ENCODE data around the gene CEMIP. TPM values are rescaled to one million over a fixed set of nuclear protein-coding genes. Genes with fewer than 3 reads are reported as not detected.

Gene CEMIP
- total RNA-seq, 4 donors from 2014 or later = 5.4 to 9.2 (median 8.7) TPM

DNA sequence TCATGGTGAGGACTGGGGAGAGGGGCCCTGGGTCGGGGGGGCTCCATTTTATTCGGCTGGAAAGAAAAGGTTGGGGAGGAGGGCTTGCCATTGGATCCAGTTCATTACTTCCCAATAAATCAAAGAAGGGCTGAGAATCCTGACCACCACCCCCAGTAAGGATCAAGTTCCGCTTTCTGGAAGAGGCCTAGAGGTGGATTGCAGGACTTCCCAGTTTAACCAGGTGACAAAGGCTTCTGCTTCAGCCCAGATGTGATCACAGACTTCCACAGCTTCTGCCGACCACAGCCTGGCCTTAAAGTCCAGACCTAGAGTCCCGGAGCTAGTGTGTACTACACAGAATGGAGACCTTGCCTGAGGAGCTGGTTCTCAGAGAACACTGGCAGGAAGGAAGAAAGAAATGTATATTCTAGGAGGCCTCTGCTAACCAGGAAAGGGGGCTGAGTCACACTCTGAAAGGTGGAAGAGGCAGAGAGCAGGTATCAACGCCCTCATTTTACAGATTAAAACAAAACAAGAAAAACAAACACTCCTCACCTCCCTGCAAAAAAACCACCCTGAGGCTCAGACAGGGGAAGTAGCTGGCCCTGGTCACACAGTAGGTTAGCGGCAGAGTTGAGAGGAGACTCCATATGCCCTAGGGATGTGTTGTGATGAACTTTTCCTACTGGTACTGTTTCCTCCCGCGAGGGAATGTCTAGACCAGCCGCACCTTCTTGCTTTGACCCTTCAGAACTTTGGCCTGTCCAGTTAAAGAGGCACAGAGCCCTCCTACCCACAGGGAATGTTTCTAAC lies 1.1 kb upstream of the CEMIP start:
- H3K9me3 ChIP-seq = no peaks in the 10 kb centered on the region
- no peak for DNase-seq (ENCODE audit: low spot score in 2 of 2)
- peaks cover 47% of the 10 kb centered on the region for H3K4me1 ChIP-seq
- H3K27me3 ChIP-seq = peaks cover 31% of the 10 kb centered on the region
- WGBS = 87% methylated on average over 10 of the region's 10 CpGs
- no peaks in the 10 kb centered on the region for H3K36me3 ChIP-seq
- no peak overlapping the region for H3K27ac ChIP-seq
- H3K4me3 ChIP-seq = no peak overlapping the region
- TF ChIP-seq EP300 (IDR thresholded peaks at IDR 0.05) (no peak), CTCF (IDR thresholded peaks at IDR 0.05) (no peak), POLR2AphosphoS5 (IDR thresholded peaks at IDR 0.05) (no peak), POLR2A (IDR thresholded peaks at IDR 0.05) (no peak)

GRCh38 chr15:80778621-80778963 lies 578 bp upstream of the CEMIP start:
- H3K4me3 ChIP-seq = peak overlapping the region; percentile 56
- H3K27ac ChIP-seq = no peak overlapping the region
- H3K36me3 ChIP-seq = no peaks in the 10 kb centered on the region
- no peak for DNase-seq (ENCODE audit: low spot score in 2 of 2)
- peaks cover 47% of the 10 kb centered on the region for H3K4me1 ChIP-seq
- no peaks in the 10 kb centered on the region for H3K9me3 ChIP-seq
- H3K27me3 ChIP-seq = peaks cover 31% of the 10 kb centered on the region
- TF ChIP-seq EP300 (IDR thresholded peaks at IDR 0.05) (no peak), POLR2AphosphoS5 (IDR thresholded peaks at IDR 0.05) (no peak), POLR2A (IDR thresholded peaks at IDR 0.05) (no peak), CTCF (IDR thresholded peaks at IDR 0.05) (no peak)
- 34% methylated on average over 6 of the region's 7 CpGs for WGBS

DNA sequence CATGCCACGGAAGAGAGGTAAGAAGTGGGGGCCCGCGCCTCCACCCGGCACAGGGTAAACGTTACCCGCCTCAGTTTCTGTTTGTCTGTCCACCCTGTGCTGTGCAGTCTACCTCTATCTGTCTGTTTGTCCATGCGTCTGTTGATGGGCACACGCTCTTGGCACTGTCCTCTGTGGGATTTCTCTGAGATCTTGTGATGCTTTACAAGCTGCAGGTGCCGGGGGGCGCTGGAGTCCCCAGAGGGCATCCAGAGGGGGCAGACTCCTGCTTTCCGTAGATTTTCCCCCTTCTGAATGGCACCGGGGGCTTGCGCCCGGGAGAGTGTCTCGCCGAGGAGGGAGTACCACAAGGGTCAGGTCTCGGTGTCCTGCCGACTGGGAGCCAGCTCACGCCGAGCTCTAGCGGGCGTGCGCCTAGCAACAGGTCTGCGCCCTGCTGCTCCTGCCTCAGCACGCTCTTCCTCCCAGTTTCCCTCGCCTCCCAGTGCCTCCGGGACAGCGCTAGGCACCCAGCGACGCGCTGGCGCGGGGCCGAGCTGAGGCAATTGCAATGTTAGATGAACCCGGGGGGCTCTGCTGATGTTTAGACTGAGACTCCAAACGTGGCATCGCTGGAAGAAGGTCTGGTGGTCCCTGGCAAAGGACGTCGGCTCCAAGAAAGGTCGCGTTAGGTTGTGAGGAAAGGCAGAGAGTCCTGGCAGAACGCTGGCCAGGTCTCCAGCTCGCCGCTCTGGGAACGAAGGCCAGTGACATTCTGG lies 667 bp downstream of the CEMIP start:
- Histone ChIP-seq H3K36me3 (no peaks in the 10 kb centered on the region), H3K27me3 (peaks cover 31% of the 10 kb centered on the region), H3K9me3 (no peaks in the 10 kb centered on the region), H3K4me1 (peaks cover 47% of the 10 kb centered on the region), H3K4me3 (peak overlapping the region; percentile 56), H3K27ac (no peak overlapping the region)
- under 1% methylated on average over 25 of the region's 45 CpGs for WGBS
- no peak for TF ChIP-seq POLR2A (IDR thresholded peaks at IDR 0.05)
- no peak for TF ChIP-seq POLR2AphosphoS5 (IDR thresholded peaks at IDR 0.05)
- no peak for TF ChIP-seq CTCF (IDR thresholded peaks at IDR 0.05)
- TF ChIP-seq EP300 (IDR thresholded peaks at IDR 0.05) = no peak
- no peak for DNase-seq (ENCODE audit: low spot score in 2 of 2)

- Histone ChIP-seq H3K27ac (no peak overlapping the region), H3K27me3 (peaks cover 31% of the 10 kb centered on the region), H3K4me1 (peaks cover 47% of the 10 kb centered on the region), H3K4me3 (peak overlapping the region; percentile 56), H3K9me3 (no peaks in the 10 kb centered on the region), H3K36me3 (no peaks in the 10 kb centered on the region)
- peak in 1 of 2 donors; percentile 57 for DNase-seq (ENCODE audit: low spot score in 2 of 2)
- TF ChIP-seq EP300 (IDR thresholded peaks at IDR 0.05) (no peak), POLR2A (IDR thresholded peaks at IDR 0.05) (no peak), CTCF (IDR thresholded peaks at IDR 0.05) (no peak), POLR2AphosphoS5 (IDR thresholded peaks at IDR 0.05) (no peak)
- WGBS = 12% methylated on average over 28 of the region's 40 CpGs
Measured at GRCh38 chr15:80780416-80781221, 1.4 kb downstream of the CEMIP start.
